Stimulated activated CD8-positive, alpha-beta memory T cell treated with anti-CD3 and anti-CD28 coated beads, Interleukin-15, amount 100 ng/mL, for 24 hours (primary cell): ENCODE data around the gene ZNRF4.
"Not testable (repeated sequence)": the region's sequence is repeated elsewhere in the genome, so short reads cannot be mapped to it uniquely, and the experiment has no call there.

Experiments
- DNase-seq: peaks from one replicate; pipeline ENCODE4 v3.0.0-alpha.2; 2020; ENCODE audit warnings: low read depth

The ZNRF4 gene

GRCh38 chr19:5455367-5456129 lies at the start of gene ZNRF4:
Gene ZNRF4 (plus strand): TSS chr19:5455417. CDS start chr19:5455492, 75 bp downstream.
- DNase-seq: no peak

- DNase-seq: not testable (repeated sequence)
These were observed 49.0 kb upstream of the ZNRF4 start for GRCh38 chr19:5406198-5406597.

- DNase-seq: no peak
These were observed 48.4 kb upstream of the ZNRF4 start for GRCh38 chr19:5406816-5407215.

- no peak for DNase-seq
These were observed 47.9 kb upstream of the ZNRF4 start for GRCh38 chr19:5407356-5407755.

GRCh38 chr19:5417495-5418436 lies 37.5 kb upstream of the ZNRF4 start:
- no peak for DNase-seq

DNA sequence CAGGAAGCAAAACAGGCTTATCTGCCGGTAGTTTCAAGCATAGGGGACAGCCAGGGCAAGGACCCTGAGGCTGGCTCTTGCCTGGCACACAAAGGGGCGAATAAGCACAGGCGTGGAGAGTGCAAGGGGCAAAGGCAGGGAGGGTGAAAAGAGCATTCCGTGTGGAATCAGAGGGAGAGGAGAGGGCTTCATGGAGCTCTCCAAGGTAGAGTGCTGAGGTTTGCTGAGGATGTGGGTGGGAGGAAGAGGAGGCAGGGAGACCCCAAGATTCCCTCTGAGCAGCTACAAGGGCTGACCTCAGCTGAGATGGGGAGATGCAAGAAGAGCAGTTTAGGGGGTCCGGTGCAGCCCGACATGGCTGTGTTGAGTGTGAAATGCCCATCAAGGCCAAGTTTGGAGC lies 36.5 kb upstream of the ZNRF4 start:
- no peak for DNase-seq

DNA sequence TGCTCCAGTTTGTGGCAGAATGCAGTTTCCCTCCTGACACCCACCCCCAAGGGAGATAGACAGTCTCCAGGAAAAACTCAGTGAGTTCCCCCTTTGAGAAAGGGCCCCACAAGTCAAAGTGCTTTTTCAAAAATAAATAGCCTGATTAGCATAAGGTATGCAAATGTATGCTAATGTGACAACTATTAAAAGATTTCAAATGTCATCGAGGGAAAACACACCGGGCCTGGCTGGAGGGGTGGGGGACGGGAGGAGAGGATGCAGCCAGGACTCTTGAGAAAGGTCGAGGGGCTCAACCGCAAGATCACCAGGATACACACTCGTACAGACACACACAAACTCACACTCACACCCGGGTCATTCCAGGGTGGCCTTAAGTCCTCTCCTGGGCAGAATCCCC lies 34.3 kb upstream of the ZNRF4 start:
- DNase-seq: no peak

GRCh38 chr19:5423567-5424125 lies 31.6 kb upstream of the ZNRF4 start:
- no peak for DNase-seq

- no peak for DNase-seq
These were observed 30.8 kb upstream of the ZNRF4 start for GRCh38 chr19:5424192-5424973.

DNA sequence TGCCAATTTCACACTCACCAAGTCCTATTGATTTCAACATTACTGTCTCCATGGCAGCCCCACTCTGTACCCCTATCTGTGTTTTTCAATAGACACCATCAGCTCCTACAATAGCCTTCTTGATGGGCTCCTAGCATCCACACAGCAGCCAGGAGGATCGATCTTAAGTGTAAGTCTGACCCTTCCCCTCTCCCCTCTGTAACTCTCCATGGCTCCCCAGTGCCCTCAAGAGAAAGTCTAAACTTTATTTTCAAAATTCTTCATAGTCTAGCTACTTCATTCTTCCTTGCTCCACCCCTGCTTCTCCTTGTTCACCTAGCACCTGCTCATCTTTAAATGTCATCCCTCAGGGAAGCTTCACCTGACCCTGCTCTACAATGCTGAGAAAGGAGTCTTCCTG lies 30.0 kb upstream of the ZNRF4 start:
- no peak for DNase-seq

DNA sequence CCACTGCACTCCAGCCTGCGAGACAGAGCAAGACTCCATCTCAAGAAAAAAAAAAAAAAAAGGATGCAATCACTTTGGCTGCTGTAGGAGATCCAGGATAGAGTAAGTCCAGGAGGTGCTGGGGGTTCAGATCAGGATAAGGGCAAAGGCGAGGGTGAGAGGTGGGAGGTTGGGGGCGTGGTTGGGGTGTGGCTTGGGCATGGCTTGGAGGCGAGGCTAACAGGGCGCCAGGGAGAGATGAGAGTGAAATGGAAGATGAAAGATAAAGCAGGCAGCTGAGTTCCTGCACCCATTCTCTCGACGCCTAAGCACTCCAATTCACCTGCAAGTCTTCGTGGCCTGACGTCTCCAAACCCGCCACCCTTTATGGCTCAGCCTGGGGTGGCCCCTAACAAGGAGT lies 25.0 kb upstream of the ZNRF4 start:
- DNase-seq: no peak

DNA sequence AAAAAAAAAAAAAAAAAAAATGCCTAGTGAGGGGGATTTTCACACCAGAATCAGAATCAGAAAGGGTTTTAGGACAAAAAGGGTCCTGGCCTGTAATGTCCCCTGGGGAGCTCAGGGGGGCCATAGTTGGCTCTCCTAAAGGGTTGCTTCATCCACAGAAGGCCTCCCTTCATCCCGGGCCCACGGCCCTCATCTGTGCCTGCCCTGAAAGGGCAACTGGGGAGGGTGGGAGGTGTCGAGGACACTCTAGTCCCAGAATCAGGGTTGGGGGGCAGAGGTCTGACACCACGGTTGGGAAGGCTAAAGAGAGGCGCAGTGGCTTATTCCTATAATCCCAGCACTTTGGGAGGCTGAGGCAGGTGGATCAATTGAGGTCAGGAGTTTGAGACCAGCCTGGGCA lies 22.5 kb upstream of the ZNRF4 start:
- no peak for DNase-seq

DNA sequence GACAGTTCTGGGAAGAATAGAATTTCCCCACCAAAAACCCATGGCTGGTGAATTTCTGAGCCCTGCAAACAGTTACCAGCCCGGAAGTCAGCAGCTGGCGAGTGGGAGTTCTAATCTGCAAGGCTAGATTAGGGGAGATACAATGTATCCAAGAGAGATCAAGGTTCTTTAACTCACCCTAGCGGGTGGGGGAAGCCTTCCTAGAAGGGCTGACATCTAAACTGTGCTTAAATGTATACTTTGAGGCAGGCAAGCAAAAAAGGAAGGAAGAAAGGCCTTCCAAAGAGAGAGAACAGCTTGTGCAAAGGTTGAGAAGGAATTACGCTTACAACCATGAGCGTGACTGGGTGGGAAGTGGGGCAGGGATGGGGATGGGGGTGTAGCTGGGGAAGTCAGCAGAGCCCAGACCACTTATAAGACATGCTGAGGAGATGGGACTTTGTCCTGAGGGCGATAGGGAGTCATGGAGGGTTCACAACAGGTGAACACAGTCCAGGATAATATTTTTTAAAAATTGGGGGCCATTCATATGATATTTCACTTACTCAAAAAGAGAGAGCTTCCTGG lies 20.8 kb upstream of the ZNRF4 start:
- DNase-seq: no peak

- DNase-seq: peak; percentile 2
These were observed 20.1 kb upstream of the ZNRF4 start for GRCh38 chr19:5434970-5435641.

DNA sequence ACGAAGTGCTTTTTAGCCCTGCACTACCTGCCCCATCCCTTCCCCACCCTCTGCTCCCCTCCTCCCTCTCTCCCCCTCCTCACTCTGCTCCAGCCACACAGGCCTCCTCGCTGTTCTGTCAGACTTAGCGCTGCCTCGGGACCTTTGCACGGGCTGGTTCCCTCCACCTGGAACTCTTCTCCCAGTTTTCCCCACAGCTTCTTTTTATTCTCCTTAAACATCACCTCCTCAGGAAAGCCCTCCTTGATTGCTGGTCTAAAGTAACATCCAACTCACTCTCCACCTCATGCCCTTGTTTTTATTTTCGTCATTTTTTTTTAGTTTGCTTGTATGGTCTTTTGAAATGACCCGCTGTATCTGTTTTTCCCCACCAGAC lies 19.6 kb upstream of the ZNRF4 start:
- DNase-seq: no peak

- DNase-seq: no peak
These were observed 18.9 kb upstream of the ZNRF4 start for GRCh38 chr19:5436106-5436947.

- DNase-seq: no peak
These were observed 18.3 kb upstream of the ZNRF4 start for GRCh38 chr19:5436948-5437306.

- not testable (repeated sequence) for DNase-seq
These were observed 16.5 kb upstream of the ZNRF4 start for GRCh38 chr19:5438756-5439155.

GRCh38 chr19:5439452-5439851 lies 15.8 kb upstream of the ZNRF4 start:
- DNase-seq: no peak

DNA sequence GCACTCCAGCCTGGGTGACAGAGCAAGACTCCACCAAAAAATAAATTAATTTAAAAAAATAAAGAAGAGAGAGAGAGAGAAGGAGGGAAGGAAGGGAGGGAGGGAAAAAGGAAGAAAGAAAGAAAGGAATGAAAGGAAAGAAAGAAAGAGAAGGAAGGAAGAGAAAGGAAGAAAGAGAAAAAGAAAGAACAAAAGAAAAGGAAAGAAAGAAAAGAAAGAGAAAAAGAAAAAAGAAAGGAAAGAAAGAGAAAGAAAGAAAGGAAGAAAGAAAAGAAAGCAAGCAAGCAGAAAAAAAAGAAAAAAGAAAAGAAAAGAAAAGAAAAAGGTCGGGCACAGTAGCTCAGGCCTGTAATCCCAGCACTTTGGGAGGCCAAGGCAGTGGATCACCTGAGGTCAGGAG lies 14.9 kb upstream of the ZNRF4 start:
- DNase-seq: no peak
